Activated CD4-positive, alpha-beta T cell treated with anti-CD3 and anti-CD28 coated beads, Interleukin-2, amount 10 ng/mL, durations not matched to agents 24 days and 14 days (primary cell): Measurements from ENCODE around the gene SUCLG1. TPM values are rescaled to one million over a fixed set of nuclear protein-coding genes. Genes with fewer than 3 reads are reported as not detected.

ENCODE experiments used
- DNase-seq: peaks from one replicate; pipeline ENCODE4 v3.0.0; 2022
- H3K27ac Mint-ChIP-seq: one replicate; pipeline ENCODE4 v1.8.0; 2022; ENCODE audit warnings: mild to moderate bottlenecking, mixed read lengths
- H3K27me3 Mint-ChIP-seq: one replicate; pipeline ENCODE4 v1.8.0; 2022; ENCODE audit warnings: mixed read lengths
- H3K36me3 Mint-ChIP-seq: one replicate; pipeline ENCODE4 v1.8.0; 2022; ENCODE audit warnings: low read depth, mild to moderate bottlenecking, mixed read lengths
- H3K4me1 Mint-ChIP-seq: one replicate; pipeline ENCODE4 v1.8.0; 2021; ENCODE audit warnings: mixed read lengths
- H3K4me3 Mint-ChIP-seq: one replicate; pipeline ENCODE4 v1.8.0; 2022; ENCODE audit warnings: mild to moderate bottlenecking, moderate library complexity, mixed read lengths
- H3K9me3 Mint-ChIP-seq: one replicate; pipeline ENCODE4 v1.8.0; 2021; ENCODE audit warnings: mixed read lengths
- intact Hi-C: fragments of 100-400 bp; cut with micrococcal nuclease; formaldehyde crosslinking; loops from one replicate; pipeline ENCODE4 v1.15.1; 2023
- total RNA-seq: library from RNA; stranded (reverse); gene quantifications from 2 replicates; pipeline ENCODE4 v1.2.3, GENCODE V29; 2022

SUCLG1 gene
- total RNA-seq, 1 donor from 2014 or later: 72.6 TPM

GRCh38 chr2:84454581-84454980, 4.5 kb downstream of the SUCLG1 start:
- Mint-ChIP-seq H3K27ac (no peak overlapping the region), H3K4me1 (peaks cover 46% of the 10 kb centered on the region)

GRCh38 chr2:84452624-84453023, 6.5 kb downstream of the SUCLG1 start:
- no peaks in the 10 kb centered on the region for H3K9me3 Mint-ChIP-seq
- no peak overlapping the region for H3K27ac Mint-ChIP-seq
- no peaks in the 10 kb centered on the region for H3K27me3 Mint-ChIP-seq
- H3K36me3 Mint-ChIP-seq: peaks cover 10% of the 10 kb centered on the region
- H3K4me1 Mint-ChIP-seq: peaks cover 39% of the 10 kb centered on the region
- no peak for DNase-seq
- H3K4me3 Mint-ChIP-seq: no peak overlapping the region
- intact Hi-C loops: no loop called here

More at GRCh38 chr2:84454581-84454980, 4.5 kb downstream of the SUCLG1 start:
- peaks cover 7% of the 10 kb centered on the region for H3K36me3 Mint-ChIP-seq
- intact Hi-C loops: no loop called here
- no peaks in the 10 kb centered on the region for H3K9me3 Mint-ChIP-seq
- no peaks in the 10 kb centered on the region for H3K27me3 Mint-ChIP-seq
- no peak for DNase-seq
- H3K4me3 Mint-ChIP-seq: no peak overlapping the region

- intact Hi-C loops: no loop called here
- DNase-seq: no peak
- Mint-ChIP-seq H3K4me1 (peaks cover 32% of the 10 kb centered on the region), H3K4me3 (no peak overlapping the region), H3K9me3 (no peaks in the 10 kb centered on the region), H3K27ac (no peak overlapping the region), H3K27me3 (no peaks in the 10 kb centered on the region), H3K36me3 (peaks cover 10% of the 10 kb centered on the region)
Observed at GRCh38 chr2:84451579-84451978, 7.5 kb downstream of the SUCLG1 start.

GRCh38 chr2:84450288-84451227, 8.5 kb downstream of the SUCLG1 start:
- intact Hi-C loops: no loop called here
- no peak overlapping the region for H3K27ac Mint-ChIP-seq
- no peaks in the 10 kb centered on the region for H3K9me3 Mint-ChIP-seq
- H3K27me3 Mint-ChIP-seq: no peaks in the 10 kb centered on the region
- H3K36me3 Mint-ChIP-seq: peaks cover 18% of the 10 kb centered on the region
- peaks cover 28% of the 10 kb centered on the region for H3K4me1 Mint-ChIP-seq
- H3K4me3 Mint-ChIP-seq: no peak overlapping the region
- no peak for DNase-seq

- Mint-ChIP-seq H3K9me3 (no peaks in the 10 kb centered on the region), H3K27ac (no peak overlapping the region), H3K36me3 (peaks cover 23% of the 10 kb centered on the region), H3K4me1 (peaks cover 30% of the 10 kb centered on the region), H3K27me3 (no peaks in the 10 kb centered on the region), H3K4me3 (no peak overlapping the region)
- intact Hi-C loops: no loop called here
- DNase-seq: no peak
Observed at GRCh38 chr2:84449711-84450110, 9.4 kb downstream of the SUCLG1 start.

- no peaks in the 10 kb centered on the region for H3K27me3 Mint-ChIP-seq
- intact Hi-C loops: no loop called here
- H3K4me3 Mint-ChIP-seq: no peak overlapping the region
- H3K36me3 Mint-ChIP-seq: peaks cover 21% of the 10 kb centered on the region
- H3K9me3 Mint-ChIP-seq: no peaks in the 10 kb centered on the region
- DNase-seq: no peak
- H3K4me1 Mint-ChIP-seq: peaks cover 26% of the 10 kb centered on the region
- no peak overlapping the region for H3K27ac Mint-ChIP-seq
Observed at GRCh38 chr2:84449055-84449454, 10.0 kb downstream of the SUCLG1 start.

- Mint-ChIP-seq H3K27me3 (no peaks in the 10 kb centered on the region), H3K36me3 (peaks cover 60% of the 10 kb centered on the region), H3K4me1 (peaks cover 18% of the 10 kb centered on the region), H3K9me3 (no peaks in the 10 kb centered on the region), H3K4me3 (no peak overlapping the region), H3K27ac (no peak overlapping the region)
- DNase-seq: no peak
- intact Hi-C loops: no loop called here
Observed at GRCh38 chr2:84443477-84443876, 15.6 kb downstream of the SUCLG1 start.

GRCh38 chr2:84442888-84443287, 16.2 kb downstream of the SUCLG1 start:
- DNase-seq: no peak
- Mint-ChIP-seq H3K4me3 (no peak overlapping the region), H3K4me1 (peaks cover 20% of the 10 kb centered on the region), H3K36me3 (peaks cover 65% of the 10 kb centered on the region), H3K9me3 (no peaks in the 10 kb centered on the region), H3K27ac (peak overlapping the region; percentile 26), H3K27me3 (no peaks in the 10 kb centered on the region)
- intact Hi-C loops: no loop called here

GRCh38 chr2:84441505-84441904, 17.6 kb downstream of the SUCLG1 start:
- peaks cover 19% of the 10 kb centered on the region for H3K4me1 Mint-ChIP-seq
- no peak for DNase-seq
- no peaks in the 10 kb centered on the region for H3K27me3 Mint-ChIP-seq
- H3K27ac Mint-ChIP-seq: no peak overlapping the region
- H3K9me3 Mint-ChIP-seq: no peaks in the 10 kb centered on the region
- intact Hi-C loops: no loop called here
- H3K36me3 Mint-ChIP-seq: peaks cover 73% of the 10 kb centered on the region
- no peak overlapping the region for H3K4me3 Mint-ChIP-seq

GRCh38 chr2:84441036-84441435, 18.0 kb downstream of the SUCLG1 start:
- no peak for DNase-seq
- Mint-ChIP-seq H3K27me3 (no peaks in the 10 kb centered on the region), H3K4me3 (no peak overlapping the region), H3K36me3 (peaks cover 70% of the 10 kb centered on the region), H3K27ac (no peak overlapping the region), H3K9me3 (no peaks in the 10 kb centered on the region), H3K4me1 (peaks cover 19% of the 10 kb centered on the region)
- intact Hi-C loops: no loop called here

- no peaks in the 10 kb centered on the region for H3K9me3 Mint-ChIP-seq
- peaks cover 5% of the 10 kb centered on the region for H3K4me1 Mint-ChIP-seq
- no peak overlapping the region for H3K4me3 Mint-ChIP-seq
- peaks cover 58% of the 10 kb centered on the region for H3K36me3 Mint-ChIP-seq
- no peak overlapping the region for H3K27ac Mint-ChIP-seq
- H3K27me3 Mint-ChIP-seq: no peaks in the 10 kb centered on the region
- intact Hi-C loops: no loop called here
- no peak for DNase-seq
Observed at GRCh38 chr2:84435345-84436025, 23.6 kb downstream of the SUCLG1 start.

GRCh38 chr2:84429328-84429727, 29.8 kb downstream of the SUCLG1 start:
- H3K27ac Mint-ChIP-seq: no peak overlapping the region
- H3K9me3 Mint-ChIP-seq: no peaks in the 10 kb centered on the region
- H3K27me3 Mint-ChIP-seq: no peaks in the 10 kb centered on the region
- intact Hi-C loops: no loop called here
- DNase-seq: no peak
- H3K4me1 Mint-ChIP-seq: no peaks in the 10 kb centered on the region
- no peak overlapping the region for H3K4me3 Mint-ChIP-seq
- H3K36me3 Mint-ChIP-seq: peaks cover 41% of the 10 kb centered on the region

- no peak overlapping the region for H3K27ac Mint-ChIP-seq
Observed at GRCh38 chr2:84427235-84428138, 31.6 kb downstream of the SUCLG1 start.

More at GRCh38 chr2:84427235-84428138, 31.6 kb downstream of the SUCLG1 start:
- no peaks in the 10 kb centered on the region for H3K4me1 Mint-ChIP-seq
- peaks cover 38% of the 10 kb centered on the region for H3K36me3 Mint-ChIP-seq
- no peak for DNase-seq
- no peaks in the 10 kb centered on the region for H3K9me3 Mint-ChIP-seq
- no peak overlapping the region for H3K4me3 Mint-ChIP-seq
- H3K27me3 Mint-ChIP-seq: no peaks in the 10 kb centered on the region
- intact Hi-C loops: no loop called here
